ENCODE data around the gene LEF1. TPM values are rescaled to one million over a fixed set of nuclear protein-coding genes. Genes with fewer than 3 reads are reported as not detected.

Gene LEF1
- total and polyA plus RNA-seq, 9 of the 15 experiments (the other 6 are each of a cell fraction or from before 2014, with no cell fraction given), result 15.1 to 81.1 (median 29.7) TPM

DNA sequence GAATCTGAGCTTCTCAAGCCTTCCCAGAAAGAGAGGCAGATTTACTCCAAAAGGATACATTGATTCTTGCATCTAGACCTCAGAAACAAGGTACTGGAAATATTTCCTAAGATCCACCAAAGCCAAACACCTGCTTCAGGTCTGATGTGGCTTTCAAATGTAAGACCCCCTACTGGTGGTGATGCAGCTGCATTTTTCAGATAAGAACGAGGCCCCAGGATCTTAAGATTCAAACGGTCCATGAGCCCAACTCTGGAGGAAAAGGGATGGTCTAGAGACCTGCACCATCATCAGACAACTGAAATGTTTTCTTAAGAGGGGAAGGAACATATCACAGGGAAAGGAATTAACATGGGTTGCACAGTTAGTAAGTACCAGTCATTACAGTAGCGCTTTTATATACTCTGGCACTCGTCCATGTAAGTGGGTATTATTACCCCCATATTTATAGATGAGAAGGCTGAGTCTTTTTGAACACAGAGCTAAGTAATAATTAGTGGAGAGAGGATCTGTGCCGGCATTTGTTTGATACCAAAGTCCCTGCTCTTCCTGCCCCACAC lies 73.7 kb downstream of the LEF1 start:
- Histone ChIP-seq H3K36me3 (ENCODE audit: control insufficient read depth, insufficient read depth, low read length) (no peaks in the 10 kb centered on the region), H3K4me2 (ENCODE audit: insufficient read depth, low read length) (no peak overlapping the region), H3K9me3 (replicated peaks; ENCODE audit: control insufficient read depth, insufficient read depth, low read depth, low read length) (no peaks in the 10 kb centered on the region), H3K27ac (ENCODE audit: extremely low read depth, low read depth, low read length) (no peak overlapping the region), H3K4me3 (no peak overlapping the region), H3K79me2 (ENCODE audit: control insufficient read depth, insufficient read depth, low read length) (no peaks in the 10 kb centered on the region), H3K4me1 (replicated peaks in 1 of 2; ENCODE audit: control insufficient read depth in 2 of 2, insufficient read depth in 2 of 2, low read length in 2 of 2) (peaks cover 0 to 16% of the 10 kb centered on the region in 2 experiments; a peak in 1 of 5 replicates), H3K9me1 (ENCODE audit: control insufficient read depth, insufficient read depth, low read length) (no peaks in the 10 kb centered on the region), H3K27me3 (ENCODE audit: control insufficient read depth in 2 of 2, insufficient read depth in 2 of 2, low read length in 2 of 2) (no peaks in the 10 kb centered on the region), H4K20me1 (replicated peaks; ENCODE audit: control insufficient read depth, insufficient read depth, low read length) (no peaks in the 10 kb centered on the region), H3K9ac (ENCODE audit: insufficient read depth in 1 of 2, low read depth in 2 of 2, low read length in 2 of 2) (no peak overlapping the region), H2AFZ (ENCODE audit: low read depth, low read length) (no peak overlapping the region)
- POLR2A ChIA-PET, result no interaction called here
- in situ Hi-C loops (cut with MboI), result no loop called here
- intact Hi-C loops (cut with micrococcal nuclease), result no loop called here
- peak; percentile 78 for FAIRE-seq
- BruUV-seq (replicated peaks), result no TSS peak
- DNase-seq (ENCODE audit: extremely low read depth in 1 of 4, low spot score in 3 of 4), result peak; percentile 34 to 64 (median 40)
- whole genome bisulfite sequencing (ENCODE audit: insufficient coverage, low coverage, missing lambda C conversion rate), result 11% methylated on average over 5 of the region's 5 CpGs
- peak; percentile 74 for ATAC-seq
- CTCF ChIA-PET (ENCODE audit: low intra/inter-chr PET ratio), result no interaction called here
- TF ChIP-seq ARID1B (IDR thresholded peaks at IDR 0.05) (peak; percentile 30; the same call in 1 of the 2 replicates), SRSF1 (IDR thresholded peaks at IDR 0.05; ENCODE audit: low read depth, low read length) (no peak), TFAM (CRISPR knock-in tag; conservative IDR thresholded peaks at IDR 0.05) (no peak), ZFP36 (IDR thresholded peaks at IDR 0.05; ENCODE audit: low read depth, low read length, partially characterized antibody) (no peak), RFX7 (CRISPR knock-in tag; IDR thresholded peaks at IDR 0.05) (no peak), TEAD4 (IDR thresholded peaks at IDR 0.05; ENCODE audit: low read length) (peak; percentile 40; the same call in 1 of the 2 replicates), TEAD4 (CRISPR knock-in tag; IDR thresholded peaks at IDR 0.05; ENCODE audit: borderline replicate concordance) (no peak), TGIF2 (CRISPR knock-in tag; IDR thresholded peaks at IDR 0.05) (no peak), PPARD (CRISPR knock-in tag; IDR thresholded peaks at IDR 0.05) (no peak), KAT7 (CRISPR knock-in tag; IDR thresholded peaks at IDR 0.05; ENCODE audit: borderline replicate concordance) (no peak), ZNF23 (CRISPR knock-in tag; IDR thresholded peaks at IDR 0.05) (no peak), POLR2AphosphoS5 (IDR thresholded peaks at IDR 0.05; ENCODE audit: control insufficient read depth, insufficient read depth, low read depth, low read length) (peak; percentile 39; the same call in 1 of the 2 replicates)
- TF ChIP-seq, protein P1, sequence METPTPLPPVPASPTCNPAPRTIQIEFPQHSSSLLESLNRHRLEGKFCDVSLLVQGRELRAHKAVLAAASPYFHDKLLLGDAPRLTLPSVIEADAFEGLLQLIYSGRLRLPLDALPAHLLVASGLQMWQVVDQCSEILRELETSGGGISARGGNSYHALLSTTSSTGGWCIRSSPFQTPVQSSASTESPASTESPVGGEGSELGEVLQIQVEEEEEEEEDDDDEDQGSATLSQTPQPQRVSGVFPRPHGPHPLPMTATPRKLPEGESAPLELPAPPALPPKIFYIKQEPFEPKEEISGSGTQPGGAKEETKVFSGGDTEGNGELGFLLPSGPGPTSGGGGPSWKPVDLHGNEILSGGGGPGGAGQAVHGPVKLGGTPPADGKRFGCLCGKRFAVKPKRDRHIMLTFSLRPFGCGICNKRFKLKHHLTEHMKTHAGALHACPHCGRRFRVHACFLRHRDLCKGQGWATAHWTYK (CRISPR knock-in tag; IDR thresholded peaks at IDR 0.05), result no peak

All from K562 (cell line).